Neutrophil (primary cell): ENCODE measurements around the gene GOLGA6D.
"Not testable (repeated sequence)": the region's sequence is repeated elsewhere in the genome, so short reads cannot be mapped to it uniquely, and the experiment has no call there.

ENCODE experiments used
- H3K27ac ChIP-seq: fragments of 200-600 bp; sonication (generic); 2 replicates; pipeline ENCODE4 v1.5.1; 2016; ENCODE audit warnings: mild to moderate bottlenecking, moderate library complexity
- H3K27me3 ChIP-seq: fragments of 200-600 bp; sonication (generic); 2 replicates; pipeline ENCODE4 v1.6.0; 2016; ENCODE audit warnings: mild to moderate bottlenecking
- H3K36me3 ChIP-seq: fragments of 200-600 bp; sonication (generic); 2 replicates; pipeline ENCODE4 v1.5.1; 2017
- H3K4me1 ChIP-seq, 2 experiments: fragments of 200-600 bp in 1 of 2; sonication (generic) in 1 of 2; 1 replicate in 1 of 2; 2 replicates in 1 of 2; pipeline versions ENCODE4 v1.5.1 to v1.6.1; 2013 to 2016; ENCODE audit warnings: low read depth in 1 of 2, low read length in 1 of 2, mild to moderate bottlenecking in 1 of 2, moderate library complexity in 1 of 2; ENCODE audit not compliant: control insufficient read depth in 1 of 2, insufficient read depth in 1 of 2
- H3K4me3 ChIP-seq, 2 experiments: fragments of 200-600 bp in 1 of 2; sonication (generic) in 1 of 2; 1 replicate in 1 of 2; 2 replicates in 1 of 2; pipeline ENCODE4 v1.5.1; 2013 to 2016; ENCODE audit warnings: low read depth in 1 of 2, low read length in 1 of 2, mild to moderate bottlenecking in 1 of 2, moderate library complexity in 1 of 2
- H3K9me3 ChIP-seq: fragments of 200-600 bp; sonication (generic); 2 replicates; pipeline ENCODE4 v1.5.1; 2016
- TF ChIP-seq, protein P1 (sequence below): fragments of 200-600 bp; sonication (generic); IDR thresholded peaks from 2 replicates; pipeline ENCODE4 v1.5.1; 2016; ENCODE audit warnings: antibody characterized with exemption

GOLGA6D gene

DNA sequence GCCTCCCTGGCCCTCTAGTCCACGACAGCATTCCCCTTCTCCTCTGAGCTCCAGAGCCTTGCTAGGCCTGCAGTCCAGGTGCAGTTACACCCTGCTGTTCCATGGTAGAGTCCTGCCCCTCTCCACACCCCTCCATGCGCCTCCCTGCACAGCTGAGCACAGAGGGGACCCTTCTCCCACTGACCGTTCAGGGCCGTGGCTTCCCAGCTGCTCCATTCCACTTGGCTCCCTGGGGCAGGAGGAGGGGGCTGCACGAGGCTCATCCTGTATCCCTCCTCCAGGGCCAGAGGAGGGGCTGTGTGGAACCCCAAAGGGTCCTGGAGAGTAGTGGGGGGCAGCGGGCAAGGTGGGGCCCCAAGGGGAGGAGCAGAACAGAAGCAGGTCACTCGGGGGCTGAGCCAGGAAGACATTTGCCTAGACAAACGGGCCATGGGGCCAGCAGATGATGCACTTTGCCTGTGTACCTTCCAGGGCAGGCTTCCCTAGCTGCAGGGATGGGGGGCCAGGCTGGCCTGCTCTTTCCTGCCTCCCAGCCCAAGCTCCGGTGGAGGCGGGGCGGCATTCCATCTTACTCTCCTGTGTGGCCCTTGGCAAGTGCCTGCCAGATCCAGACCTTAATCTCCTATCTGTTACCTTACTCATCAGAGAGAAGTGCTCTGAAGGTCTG, 45.2 kb upstream of the GOLGA6D start:
- Histone ChIP-seq H3K9me3 (no peaks in the 10 kb centered on the region), H3K27ac (no peak overlapping the region), H3K4me1 (no peaks in the 10 kb centered on the region), H3K27me3 (peaks cover 18% of the 10 kb centered on the region), H3K4me3 (no peak overlapping the region), H3K36me3 (no peaks in the 10 kb centered on the region)
- TF ChIP-seq, protein P1, sequence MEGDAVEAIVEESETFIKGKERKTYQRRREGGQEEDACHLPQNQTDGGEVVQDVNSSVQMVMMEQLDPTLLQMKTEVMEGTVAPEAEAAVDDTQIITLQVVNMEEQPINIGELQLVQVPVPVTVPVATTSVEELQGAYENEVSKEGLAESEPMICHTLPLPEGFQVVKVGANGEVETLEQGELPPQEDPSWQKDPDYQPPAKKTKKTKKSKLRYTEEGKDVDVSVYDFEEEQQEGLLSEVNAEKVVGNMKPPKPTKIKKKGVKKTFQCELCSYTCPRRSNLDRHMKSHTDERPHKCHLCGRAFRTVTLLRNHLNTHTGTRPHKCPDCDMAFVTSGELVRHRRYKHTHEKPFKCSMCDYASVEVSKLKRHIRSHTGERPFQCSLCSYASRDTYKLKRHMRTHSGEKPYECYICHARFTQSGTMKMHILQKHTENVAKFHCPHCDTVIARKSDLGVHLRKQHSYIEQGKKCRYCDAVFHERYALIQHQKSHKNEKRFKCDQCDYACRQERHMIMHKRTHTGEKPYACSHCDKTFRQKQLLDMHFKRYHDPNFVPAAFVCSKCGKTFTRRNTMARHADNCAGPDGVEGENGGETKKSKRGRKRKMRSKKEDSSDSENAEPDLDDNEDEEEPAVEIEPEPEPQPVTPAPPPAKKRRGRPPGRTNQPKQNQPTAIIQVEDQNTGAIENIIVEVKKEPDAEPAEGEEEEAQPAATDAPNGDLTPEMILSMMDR = no peak

DNA sequence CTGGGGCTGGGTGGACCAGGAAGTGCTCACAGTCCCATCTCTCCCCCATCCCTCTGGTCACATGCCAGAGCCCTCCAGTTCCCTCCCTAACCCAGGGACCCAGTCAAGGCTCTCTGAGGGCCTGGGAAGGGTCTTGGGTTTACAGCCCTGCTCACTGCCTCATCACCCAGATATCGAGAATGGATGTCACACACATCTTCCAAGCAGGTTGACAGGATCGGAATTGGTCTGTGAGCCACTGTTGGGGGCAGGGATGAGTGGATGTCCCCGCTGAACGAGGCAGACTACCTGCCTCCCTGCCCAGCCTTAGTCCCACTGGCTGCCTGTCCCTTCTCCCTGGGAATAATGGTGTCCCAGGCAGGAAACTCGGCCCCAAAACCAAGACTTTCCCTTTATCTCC, 44.5 kb upstream of the GOLGA6D start:
- TF ChIP-seq, protein P1 = no peak
- no peaks in the 10 kb centered on the region for H3K9me3 ChIP-seq
- no peaks in the 10 kb centered on the region for H3K36me3 ChIP-seq
- H3K27me3 ChIP-seq = peaks cover 18% of the 10 kb centered on the region
- H3K27ac ChIP-seq = no peak overlapping the region
- H3K4me3 ChIP-seq = no peak overlapping the region
- no peaks in the 10 kb centered on the region for H3K4me1 ChIP-seq

DNA sequence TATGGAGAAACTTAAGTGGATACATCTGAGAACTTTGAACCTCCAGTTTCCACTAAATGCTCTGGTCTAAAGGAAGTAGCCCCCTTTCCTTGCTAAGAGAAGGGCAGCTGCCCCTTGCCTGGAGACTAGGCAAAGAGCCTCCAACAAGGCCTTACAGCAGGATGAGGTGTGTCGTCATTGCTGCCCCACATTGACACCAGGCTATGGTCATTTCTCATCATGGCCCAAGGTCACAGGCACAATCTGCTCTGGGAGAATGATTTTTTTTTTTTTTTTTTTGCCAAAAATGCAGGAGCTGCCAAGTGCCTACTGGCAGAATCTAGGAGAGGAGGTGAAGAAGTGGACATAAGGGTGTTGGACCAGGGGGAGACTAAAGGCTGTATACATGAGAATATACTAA, 36.9 kb upstream of the GOLGA6D start:
- not testable (repeated sequence) for H3K27ac ChIP-seq, H3K9me3 ChIP-seq, H3K36me3 ChIP-seq, H3K4me1 ChIP-seq, H3K4me3 ChIP-seq
- H3K27me3 ChIP-seq = peaks cover 21% of the 10 kb centered on the region

- peaks cover 23% of the 10 kb centered on the region for H3K27me3 ChIP-seq
- not testable (repeated sequence) for H3K36me3 ChIP-seq, H3K4me3 ChIP-seq, H3K27ac ChIP-seq, H3K4me1 ChIP-seq, H3K9me3 ChIP-seq
Observed at GRCh38 chr15:75248991-75249390, 33.6 kb upstream of the GOLGA6D start.

DNA sequence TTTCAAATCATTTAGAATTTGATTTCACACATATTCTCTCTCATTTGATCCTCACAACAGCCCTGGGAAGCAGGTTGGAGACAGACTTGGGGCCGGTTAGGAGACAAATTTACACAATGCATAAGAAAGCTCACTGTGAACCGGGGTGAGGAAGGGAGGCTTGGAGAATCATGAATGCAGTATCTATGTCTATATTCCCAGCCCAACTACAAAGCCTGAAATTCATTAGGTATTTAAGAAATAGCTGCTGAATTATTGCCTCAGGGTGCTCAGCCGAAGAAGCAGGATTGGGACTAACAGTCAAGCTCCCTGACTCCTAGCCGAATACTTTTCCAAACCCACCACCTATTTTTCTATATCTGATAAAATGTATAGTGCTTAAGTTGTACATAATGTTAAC, 32.9 kb upstream of the GOLGA6D start:
- no peaks in the 10 kb centered on the region for H3K36me3 ChIP-seq
- H3K27ac ChIP-seq = no peak overlapping the region
- no peaks in the 10 kb centered on the region for H3K9me3 ChIP-seq
- TF ChIP-seq, protein P1 = no peak
- H3K27me3 ChIP-seq = peaks cover 23% of the 10 kb centered on the region
- H3K4me3 ChIP-seq = no peak overlapping the region
- no peaks in the 10 kb centered on the region for H3K4me1 ChIP-seq

DNA sequence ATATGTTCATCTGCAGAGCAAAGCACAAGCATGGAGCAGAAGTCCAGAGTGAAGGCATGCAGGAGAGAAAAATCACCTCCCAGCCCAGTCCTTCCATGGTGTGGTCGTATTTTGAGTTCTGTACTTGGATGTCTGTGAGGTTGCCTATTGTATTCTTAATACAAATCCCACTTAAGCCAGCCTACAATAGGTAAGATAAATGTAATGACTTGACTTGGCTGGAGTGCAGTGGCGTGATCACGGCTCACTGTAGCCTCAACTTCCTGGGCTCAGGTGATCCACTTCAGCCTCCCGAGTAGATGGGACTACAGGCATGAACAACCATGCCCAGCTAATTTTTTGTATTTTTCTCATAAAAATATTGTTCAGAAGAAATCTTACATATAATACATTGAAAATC, 31.3 kb upstream of the GOLGA6D start:
- not testable (repeated sequence) for H3K27ac ChIP-seq, H3K4me3 ChIP-seq, H3K9me3 ChIP-seq, H3K4me1 ChIP-seq, H3K36me3 ChIP-seq
- peaks cover 23% of the 10 kb centered on the region for H3K27me3 ChIP-seq

GRCh38 chr15:75252285-75252684, 30.4 kb upstream of the GOLGA6D start:
- H3K4me1 ChIP-seq, H3K36me3 ChIP-seq, H3K9me3 ChIP-seq, H3K4me3 ChIP-seq, H3K27ac ChIP-seq: not testable (repeated sequence)
- H3K27me3 ChIP-seq = peaks cover 23% of the 10 kb centered on the region

- H3K4me3 ChIP-seq, H3K27me3 ChIP-seq, H3K36me3 ChIP-seq, H3K4me1 ChIP-seq, H3K9me3 ChIP-seq, H3K27ac ChIP-seq: not testable (repeated sequence)
Observed at GRCh38 chr15:75258034-75258433, 24.6 kb upstream of the GOLGA6D start, which contains the start of gene GOLGA6C. GOLGA6C (plus strand) TSS chr15:75258334; CDS start chr15:75258599, 265 bp downstream.

GRCh38 chr15:75258620-75259343, 23.9 kb upstream of the GOLGA6D start:
- H3K27ac ChIP-seq, H3K4me3 ChIP-seq, H3K9me3 ChIP-seq, H3K4me1 ChIP-seq, H3K36me3 ChIP-seq, H3K27me3 ChIP-seq: not testable (repeated sequence)

DNA sequence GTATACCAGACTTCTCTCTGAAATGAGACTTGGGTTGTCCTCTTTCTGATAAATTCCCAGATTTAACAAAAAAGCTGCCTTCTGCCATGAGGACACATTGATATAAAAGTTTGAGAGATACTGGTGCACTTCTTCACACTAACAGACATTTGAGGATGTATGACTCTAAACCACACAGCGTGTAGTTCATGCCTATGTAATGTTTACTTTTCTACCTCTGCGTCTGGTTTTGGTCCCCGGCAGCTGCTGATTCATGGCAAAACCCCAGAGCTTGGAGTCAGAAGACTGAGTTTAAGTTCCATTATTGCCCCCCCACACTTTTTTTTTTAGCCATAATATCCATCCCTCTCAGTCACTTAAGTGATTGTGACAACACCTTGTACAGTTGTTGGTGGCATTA, 22.8 kb upstream of the GOLGA6D start:
- not testable (repeated sequence) for H3K4me3 ChIP-seq, H3K36me3 ChIP-seq, H3K27ac ChIP-seq, H3K4me1 ChIP-seq, H3K27me3 ChIP-seq, H3K9me3 ChIP-seq
